T-helper 1 cell treated with Interleukin-12 subunit alpha and Interleukin-12 subunit beta and Interleukin-4 antibody, amounts not matched to agents 30 ng/mL and 1 ng/mL, for 36 hours (primary cell): Measurements from ENCODE around the gene TRIB2. TPM values are rescaled to one million over a fixed set of nuclear protein-coding genes. Genes with fewer than 3 reads are reported as not detected.

Experiments used
- intact Hi-C: fragments of 100-400 bp; cut with micrococcal nuclease; formaldehyde crosslinking; loops from one replicate; pipeline ENCODE4 v1.15.1; 2024
- total RNA-seq: library from RNA; stranded (reverse); gene quantifications from 2 replicates; pipeline ENCODE4 v1.2.3, GENCODE V29; 2022

TRIB2 gene
- total RNA-seq, 1 donor from 2014 or later = 38.1 TPM

DNA sequence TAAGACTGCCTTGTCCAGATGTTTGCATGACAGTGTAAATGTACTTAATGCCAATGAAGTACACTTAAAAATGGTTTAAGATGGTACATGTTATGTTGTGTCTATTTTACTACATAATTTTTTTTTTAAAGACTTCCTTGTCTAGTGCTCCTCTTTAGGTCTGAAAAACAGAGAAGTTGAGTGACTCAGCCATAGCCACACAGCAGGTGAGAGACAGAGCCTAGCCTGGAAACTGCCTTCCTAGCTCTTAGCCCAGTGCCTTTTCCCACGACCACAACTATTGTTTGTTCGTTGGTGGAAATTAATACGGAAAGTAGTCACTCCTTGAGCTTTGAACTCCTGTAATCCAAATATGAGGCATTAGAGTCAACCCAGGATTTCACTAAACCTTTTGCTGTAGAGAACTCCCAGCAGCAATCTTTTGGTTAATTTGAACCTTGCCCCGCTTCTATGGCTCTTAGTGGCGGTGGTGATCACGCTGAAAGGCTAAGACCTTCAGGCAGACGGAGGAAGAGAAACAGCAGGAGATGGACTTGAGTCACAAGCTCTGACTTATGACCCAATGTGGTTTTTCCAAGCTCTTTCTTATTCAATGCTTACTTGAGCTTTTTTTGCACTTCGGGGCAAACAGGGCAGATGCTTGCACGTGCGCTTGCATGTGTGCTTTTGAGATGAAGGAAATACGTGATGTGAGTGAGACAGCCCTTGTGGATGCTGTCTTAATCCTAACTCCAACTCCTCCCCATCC, 21.2 kb downstream of the TRIB2 start:
- intact Hi-C loops = no loop called here

- intact Hi-C loops = no loop called here
These were observed 23.1 kb downstream of the TRIB2 start for GRCh38 chr2:12739721-12740254.

DNA sequence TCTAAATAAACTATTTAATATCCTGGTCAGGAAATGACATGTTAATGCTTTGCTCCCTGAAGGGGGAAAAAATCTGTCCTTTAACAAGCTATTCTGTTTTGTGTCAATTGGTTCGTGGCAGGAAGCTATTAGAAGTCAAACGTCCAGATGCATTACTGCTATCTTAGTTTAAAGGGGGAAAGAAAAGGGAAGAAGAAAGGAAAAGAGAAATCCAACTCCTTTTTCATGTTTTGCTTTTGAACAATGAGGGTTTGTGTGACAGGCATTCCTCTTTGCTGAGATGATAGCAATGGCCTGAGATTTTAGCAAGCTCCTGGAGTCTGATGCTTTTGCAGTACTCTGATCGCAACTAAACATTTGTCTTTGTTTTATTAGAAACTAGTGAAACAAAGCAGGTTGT, 24.6 kb downstream of the TRIB2 start:
- intact Hi-C loops = no loop called here

- intact Hi-C loops = no loop called here
These were observed 26.2 kb downstream of the TRIB2 start for GRCh38 chr2:12742891-12743290.

- intact Hi-C loops = no loop called here
These were observed 33.6 kb downstream of the TRIB2 start for GRCh38 chr2:12750166-12750905.

- intact Hi-C loops = no loop called here
These were observed 37.9 kb downstream of the TRIB2 start for GRCh38 chr2:12754643-12755042.

DNA sequence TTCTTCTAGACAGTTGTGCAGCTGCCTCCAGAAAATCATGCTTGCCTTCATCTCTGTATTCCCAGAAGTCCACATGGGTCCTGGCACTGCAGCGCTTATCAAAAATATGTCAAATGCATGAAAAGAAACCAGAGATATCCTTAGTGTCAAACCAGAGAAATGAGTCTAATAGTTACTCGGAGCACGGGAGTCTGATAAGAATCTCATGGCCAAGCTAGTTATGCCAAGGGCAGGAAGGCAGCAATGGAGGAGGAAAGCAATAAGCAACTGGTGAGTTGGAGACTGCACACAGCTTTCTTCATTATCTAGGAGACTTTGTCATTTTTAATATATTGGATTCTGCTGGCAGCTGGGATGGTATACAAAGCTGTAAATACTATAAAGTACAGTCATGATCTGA, 38.6 kb downstream of the TRIB2 start:
- intact Hi-C loops = no loop called here

DNA sequence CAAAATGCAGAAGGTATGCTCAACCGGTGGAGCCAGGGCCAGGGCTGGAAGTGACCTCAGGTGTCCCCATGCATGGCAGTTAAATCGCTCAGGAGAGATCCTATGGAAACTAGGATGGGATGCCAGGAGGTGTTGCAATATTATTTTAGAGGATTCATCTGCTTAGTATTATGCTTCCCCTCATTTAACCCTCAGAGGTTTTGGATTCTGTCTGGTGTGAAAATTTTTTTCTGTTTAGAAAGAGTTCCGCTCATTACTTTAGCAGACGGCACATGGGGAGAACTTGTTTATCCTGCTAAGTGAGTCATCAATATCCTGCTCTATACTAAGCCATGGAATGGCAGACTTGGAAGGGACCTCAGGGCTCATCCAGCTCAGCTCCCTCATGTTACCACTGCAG, 42.5 kb downstream of the TRIB2 start:
- intact Hi-C loops = no loop called here

- intact Hi-C loops = no loop called here
These were observed 44.4 kb downstream of the TRIB2 start for GRCh38 chr2:12761104-12761503.

DNA sequence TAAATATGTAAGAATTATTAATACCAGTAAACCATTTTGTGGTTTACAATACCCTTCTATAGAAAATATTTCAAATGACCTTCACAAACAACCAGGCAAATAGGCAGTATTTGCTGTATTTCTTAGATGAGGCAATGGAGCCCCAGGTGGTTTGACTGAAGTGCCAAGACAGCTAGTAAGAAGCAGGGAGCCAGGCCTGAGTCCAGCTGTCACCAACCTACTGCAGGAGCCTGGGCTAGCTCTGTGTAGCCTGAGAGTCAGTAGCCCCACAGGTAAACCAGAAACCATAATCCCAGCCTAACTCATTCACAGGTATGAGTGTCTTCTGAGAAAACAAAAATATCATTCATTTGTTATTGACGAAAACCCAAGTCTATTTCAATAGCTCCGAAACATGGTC, 45.6 kb downstream of the TRIB2 start:
- intact Hi-C loops = no loop called here

DNA sequence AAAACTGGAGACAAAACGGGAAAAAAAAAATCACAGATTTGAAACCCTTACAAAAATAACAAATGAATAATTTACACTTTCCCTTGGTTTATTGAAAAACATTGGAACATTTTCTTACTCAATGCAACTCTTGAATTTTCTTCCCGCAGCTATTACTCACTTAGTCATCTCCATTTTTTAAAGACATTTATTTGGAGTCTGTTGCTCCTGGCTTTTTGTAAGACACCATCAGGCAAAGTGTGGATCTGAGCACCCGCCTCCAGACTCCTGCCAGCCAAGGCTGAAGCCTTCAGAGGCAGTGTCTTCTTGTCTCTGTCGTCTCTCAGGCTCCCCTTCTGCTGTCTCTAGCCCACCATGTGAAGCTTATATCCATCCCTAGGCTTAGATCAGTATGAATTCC, 46.2 kb downstream of the TRIB2 start:
- intact Hi-C loops = no loop called here

- intact Hi-C loops = no loop called here
These were observed 46.8 kb downstream of the TRIB2 start for GRCh38 chr2:12763486-12763885.

DNA sequence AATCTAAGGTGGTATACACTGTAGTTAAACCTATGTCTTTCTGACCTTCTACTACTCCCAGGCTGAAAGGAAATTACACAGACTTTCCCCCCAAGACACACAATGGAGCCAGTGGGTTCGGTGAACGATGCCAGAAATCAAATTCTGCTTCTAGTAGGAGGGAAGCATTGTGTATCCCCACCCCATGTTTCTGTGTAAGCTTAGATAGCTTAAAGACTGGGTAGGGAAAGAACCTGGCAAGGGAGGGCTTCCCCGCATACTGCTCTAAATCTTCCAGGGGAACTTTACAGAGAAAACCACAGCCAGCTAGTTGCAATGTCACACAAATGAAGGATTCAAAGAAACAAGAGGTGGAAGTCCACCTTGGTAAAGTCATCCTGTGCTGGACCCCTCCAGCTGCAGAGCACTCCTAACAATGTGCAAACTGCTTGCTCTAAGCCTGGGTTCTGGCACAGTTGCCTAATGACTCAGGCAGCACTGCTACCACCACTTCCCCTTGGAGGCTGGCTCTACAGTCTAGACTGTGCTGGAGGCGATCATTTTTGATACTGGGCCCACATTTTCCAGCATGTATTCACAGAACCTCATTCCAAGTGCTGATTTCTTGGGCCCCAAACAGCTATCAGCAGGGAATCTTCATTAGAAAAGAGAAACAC, 47.5 kb downstream of the TRIB2 start:
- intact Hi-C loops = no loop called here

GRCh38 chr2:12764849-12765605, 48.3 kb downstream of the TRIB2 start:
- intact Hi-C loops = no loop called here

DNA sequence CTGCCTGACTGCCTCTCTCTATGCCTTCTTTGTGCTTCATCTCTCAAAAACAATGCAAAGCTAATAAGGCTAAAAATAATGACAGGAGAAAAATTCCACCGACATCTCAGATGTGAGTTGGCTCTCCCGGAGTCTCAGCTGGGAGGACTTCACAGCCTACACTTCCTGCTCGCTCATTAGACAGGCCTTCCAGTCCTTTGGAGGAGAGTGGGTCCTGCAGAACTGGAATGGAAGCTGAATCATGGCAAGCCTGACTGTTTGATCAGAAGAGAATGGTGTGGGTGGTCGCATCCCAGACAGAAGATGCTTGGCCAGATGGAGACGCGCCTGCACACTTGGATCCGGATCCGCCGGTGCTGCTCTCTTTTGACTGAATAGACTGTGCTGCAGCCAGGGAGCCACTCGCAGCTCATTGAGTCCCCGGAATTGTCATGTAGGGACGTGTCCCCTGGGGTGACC, 49.7 kb downstream of the TRIB2 start:
- intact Hi-C loops = no loop called here

DNA sequence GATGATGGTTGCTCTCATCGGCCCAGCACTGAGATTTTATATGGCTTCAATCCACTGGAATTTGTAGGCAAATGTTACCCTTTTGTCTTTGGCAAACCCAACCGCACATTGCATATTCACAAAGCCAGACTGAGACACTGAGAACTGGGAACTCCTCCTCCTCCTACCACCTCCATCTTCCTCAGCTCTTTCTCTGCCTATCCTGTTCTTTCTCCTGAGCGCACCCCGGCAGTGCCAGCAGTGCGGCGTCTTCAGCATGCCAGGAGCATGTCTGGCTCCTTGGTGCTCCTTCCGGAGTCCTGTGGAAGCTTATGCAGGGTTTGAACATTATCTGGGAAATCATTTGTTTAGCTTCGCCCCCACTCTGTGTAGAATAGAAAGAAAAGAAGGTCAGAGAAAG, 50.8 kb downstream of the TRIB2 start:
- intact Hi-C loops = no loop called here

DNA sequence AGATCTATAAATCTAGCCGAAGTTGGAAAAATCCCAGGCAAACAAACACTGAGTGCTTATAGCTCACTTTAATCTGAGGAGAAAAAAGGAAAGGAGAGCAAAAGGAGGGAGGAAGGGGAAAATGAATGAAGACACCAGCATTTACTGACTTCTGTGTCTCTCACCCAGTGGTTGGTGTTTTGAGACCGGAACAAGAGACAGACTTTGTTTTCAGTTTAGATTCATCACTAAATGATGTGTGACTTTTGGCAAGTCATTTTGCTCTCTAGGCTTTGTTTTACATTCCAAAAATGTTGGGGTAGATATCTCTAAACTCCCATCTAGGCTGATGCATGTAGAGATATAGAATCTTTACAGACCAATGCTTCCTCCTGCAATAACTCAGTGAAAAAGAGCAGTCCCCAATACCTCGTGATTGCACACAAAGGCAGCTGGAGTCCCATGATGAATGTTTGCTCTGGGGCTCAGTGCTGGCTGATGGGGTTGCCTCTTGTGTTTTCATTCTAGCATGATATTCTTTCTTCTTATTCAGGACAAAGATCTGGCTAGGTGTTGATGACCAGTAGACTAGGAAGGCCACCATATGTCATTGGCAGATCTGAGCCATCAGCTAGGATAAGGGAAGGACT, 51.4 kb downstream of the TRIB2 start:
- intact Hi-C loops = no loop called here

DNA sequence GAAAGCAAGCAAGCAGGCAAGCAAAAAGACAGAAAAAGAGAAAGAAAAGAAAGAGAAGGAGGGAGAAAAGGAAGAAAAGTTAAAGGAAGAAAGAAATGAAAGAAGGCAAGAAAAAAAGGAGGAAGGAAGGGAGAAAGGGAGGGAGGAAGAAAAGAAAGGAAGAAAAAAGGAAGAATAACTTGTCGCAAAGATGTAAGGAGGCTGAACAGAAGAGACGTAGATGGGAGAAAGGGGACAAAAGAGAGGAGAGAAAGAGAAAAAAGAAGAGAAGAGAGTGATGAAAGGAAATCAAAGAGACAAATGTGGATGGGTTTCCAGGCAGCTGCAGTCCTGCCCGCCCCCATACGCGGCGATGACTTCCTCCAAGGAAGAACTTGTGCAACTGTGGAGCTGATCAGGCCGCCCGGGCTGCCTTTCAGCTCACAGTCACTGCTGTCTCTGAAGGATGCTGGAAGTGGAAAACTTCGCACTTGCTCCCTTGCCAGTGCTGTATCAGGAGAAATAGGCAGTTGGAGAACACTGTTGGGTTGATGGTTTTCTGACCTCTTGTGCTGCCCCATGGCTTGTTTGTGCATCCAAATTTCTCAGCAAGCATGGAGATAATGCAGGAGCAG, 52.9 kb downstream of the TRIB2 start:
- intact Hi-C loops = no loop called here

GRCh38 chr2:12770300-12770968, 53.7 kb downstream of the TRIB2 start:
- intact Hi-C loops = no loop called here

DNA sequence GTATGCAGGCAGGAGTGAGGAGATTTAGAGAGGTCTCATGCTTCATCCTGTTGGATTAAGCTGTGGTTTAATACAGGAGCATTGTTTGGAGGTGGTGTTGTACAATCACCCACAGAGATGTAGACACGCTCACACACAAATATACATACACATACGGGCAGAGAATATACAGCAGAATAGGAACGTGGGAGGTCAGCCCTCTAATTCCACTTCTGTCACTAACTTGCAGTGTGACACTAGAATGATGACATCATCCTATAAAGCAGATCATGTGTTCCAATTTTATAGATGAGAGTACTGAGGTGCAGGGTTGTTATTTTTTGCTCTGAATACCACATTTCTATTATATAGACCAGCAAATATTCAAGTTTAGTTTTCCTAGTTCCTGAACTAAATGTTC, 54.4 kb downstream of the TRIB2 start:
- intact Hi-C loops = no loop called here
